ENCODE measurements around the gene FUT4.

GRCh38 chr11:94536386-94536785, 7.3 kb upstream of the FUT4 start:
- TF ChIP-seq ZZZ3 (IDR thresholded peaks at IDR 0.05; ENCODE audit: control insufficient read depth, insufficient read length, low read depth) (no peak), CTCF (IDR thresholded peaks at IDR 0.05 in 2 of 3, conservative IDR thresholded peaks at IDR 0.05 in 1 of 3; ENCODE audit: control insufficient read depth in 2 of 3, extremely low read depth in 1 of 3, insufficient read depth in 1 of 3, low read depth in 3 of 3, low read length in 3 of 3) (no peak), CHD2 (IDR thresholded peaks at IDR 0.05; ENCODE audit: borderline replicate concordance, low read depth, low read length) (no peak), CUX1 (IDR thresholded peaks at IDR 0.05; ENCODE audit: insufficient replicate concordance, low read depth, low read length) (no peak), POLR2AphosphoS5 (IDR thresholded peaks at IDR 0.05; ENCODE audit: low read length) (no peak), LARP7 (IDR thresholded peaks at IDR 0.05) (no peak), SPI1 (IDR thresholded peaks at IDR 0.05; ENCODE audit: borderline replicate concordance, insufficient read depth, low read depth, low read length) (no peak), IKZF1 (conservative IDR thresholded peaks at IDR 0.05) (no peak), SUZ12 (IDR thresholded peaks at IDR 0.05; ENCODE audit: unreplicated experiment) (no peak), EP300 (IDR thresholded peaks at IDR 0.05; ENCODE audit: borderline replicate concordance in 1 of 2, control insufficient read depth in 1 of 2, low read depth in 2 of 2, low read length in 2 of 2) (no peak), POLR2A (IDR thresholded peaks at IDR 0.05; ENCODE audit: low read depth, low read length) (no peak)
- TF ChIP-seq, protein P1, sequence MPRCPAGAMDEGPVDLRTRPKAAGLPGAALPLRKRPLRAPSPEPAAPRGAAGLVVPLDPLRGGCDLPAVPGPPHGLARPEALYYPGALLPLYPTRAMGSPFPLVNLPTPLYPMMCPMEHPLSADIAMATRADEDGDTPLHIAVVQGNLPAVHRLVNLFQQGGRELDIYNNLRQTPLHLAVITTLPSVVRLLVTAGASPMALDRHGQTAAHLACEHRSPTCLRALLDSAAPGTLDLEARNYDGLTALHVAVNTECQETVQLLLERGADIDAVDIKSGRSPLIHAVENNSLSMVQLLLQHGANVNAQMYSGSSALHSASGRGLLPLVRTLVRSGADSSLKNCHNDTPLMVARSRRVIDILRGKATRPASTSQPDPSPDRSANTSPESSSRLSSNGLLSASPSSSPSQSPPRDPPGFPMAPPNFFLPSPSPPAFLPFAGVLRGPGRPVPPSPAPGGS (IDR thresholded peaks at IDR 0.05; ENCODE audit: borderline replicate concordance, insufficient read depth, low read depth, low read length, poor library complexity, severe bottlenecking): no peak
